ENCODE results near the gene ANKRD45. TPM values are rescaled to one million over a fixed set of nuclear protein-coding genes. Genes with fewer than 3 reads are reported as not detected.

ANKRD45 gene
- total and polyA plus RNA-seq, 2 donors (not counting 1 experiment from before 2014, with no cell fraction given) = 0.06 TPM; not detected in 1

GRCh38 chr1:173714441-173714758 is 44.7 kb upstream of the ANKRD45 start:
- H3K79me2 ChIP-seq (ENCODE audit: control insufficient read depth, insufficient read depth, low read length) = peaks cover 29% of the 10 kb centered on the region
- WGBS (ENCODE audit: insufficient coverage) = 33% methylated on average over 2 of the region's 3 CpGs
- peak overlapping the region; percentile 91 for H3K9ac ChIP-seq (ENCODE audit: low read length)
- H3K9me3 Mint-ChIP-seq (ENCODE audit: insufficient read depth) = no peaks in the 10 kb centered on the region
- POLR2A ChIA-PET = interaction anchor here (0.6 to 1.3 kb wide), 4 partner anchors 110 to 1309 kb away, joined by 3 to 10 read pairs (median 3); partner anchors contain the start of genes CENPL, DARS2, GAS5 and MRPS14
- H3K27me3 ChIP-seq (replicated peaks in 1 of 4; ENCODE audit: control extremely low read depth in 1 of 4, control insufficient read depth in 3 of 4, insufficient read depth in 4 of 4, low read length in 3 of 4) = peaks cover 0 to 13% (median 3%) of the 10 kb centered on the region in 4 experiments
- peak overlapping the region; percentile 84 for H3K4me2 ChIP-seq (replicated peaks; ENCODE audit: low read depth, low read length, poor library complexity, severe bottlenecking)
- no peaks in the 10 kb centered on the region for H3K9me3 ChIP-seq (ENCODE audit: control extremely low read depth in 1 of 3, control insufficient read depth in 2 of 3, insufficient read depth in 1 of 3, low read length in 2 of 3)
- ATAC-seq (ENCODE audit: low read depth) (no peak), DNase-seq (no peak)
- no peaks in the 10 kb centered on the region for H4K20me1 ChIP-seq (ENCODE audit: control insufficient read depth, insufficient read depth, low read length, poor library complexity, severe bottlenecking)
- H3K27me3 Mint-ChIP-seq = peaks cover 28% of the 10 kb centered on the region
- CTCF ChIA-PET = interaction anchor here (1.3 to 2.9 kb wide), 3 partner anchors 111 to 284 kb away, joined by 6 to 19 read pairs (median 6); partner anchors contain the start of genes CENPL and ZBTB37
- peak overlapping the region; percentile 75 to 84 for H3K27ac ChIP-seq (ENCODE audit: low read length in 2 of 2)
- H3K4me3 Mint-ChIP-seq = peak overlapping the region; percentile 98
- H2AFZ ChIP-seq (ENCODE audit: insufficient read depth, low read depth, low read length, poor library complexity, severe bottlenecking) = peak overlapping the region; percentile 93
- peak overlapping the region; percentile 76 to 92 (median 84) for H3K4me3 ChIP-seq (ENCODE audit: control extremely low read depth in 1 of 5, extremely low read depth in 1 of 5, insufficient read depth in 1 of 5, low read depth in 2 of 5, low read length in 4 of 5)
- H3K4me1 ChIP-seq (ENCODE audit: control insufficient read depth in 2 of 2, insufficient read depth in 2 of 2, low read length in 2 of 2) = peaks cover 10 to 15% of the 10 kb centered on the region in 2 donors
- TF ChIP-seq CTCF (IDR thresholded peaks at IDR 0.05) (no peak), EZH2 (IDR thresholded peaks at IDR 0.05; ENCODE audit: borderline replicate concordance, insufficient read depth, low read depth, low read length, poor library complexity, severe bottlenecking) (no peak)
- H3K27ac Mint-ChIP-seq = peak overlapping the region; percentile 96
- peaks cover 23% of the 10 kb centered on the region for H3K4me1 Mint-ChIP-seq
- intact Hi-C loops (cut with micrococcal nuclease) = loop anchor here (1.0 to 2.0 kb wide), 5 partner anchors 110 to 1182 kb away; partner anchors contain the start of genes CENPL, DARS2, PRDX6 and SUCO
- H3K36me3 ChIP-seq (replicated peaks in 1 of 2; ENCODE audit: control extremely low read depth in 1 of 2, control insufficient read depth in 1 of 2, extremely low read depth in 1 of 2, insufficient read depth in 2 of 2, low read length in 1 of 2) = no peaks in the 10 kb centered on the region

GRCh38 chr1:173708787-173709186 is 39.1 kb upstream of the ANKRD45 start:
- TF ChIP-seq CTCF (IDR thresholded peaks at IDR 0.05) (no peak), EZH2 (IDR thresholded peaks at IDR 0.05; ENCODE audit: borderline replicate concordance, insufficient read depth, low read depth, low read length, poor library complexity, severe bottlenecking) (no peak)
- 43% methylated on average over 2 of the region's 2 CpGs for WGBS (ENCODE audit: insufficient coverage)
- ChIA-PET CTCF (interaction anchor here (1.2 kb wide), 1 partner anchor 278 kb away, joined by 3 read pairs; no protein-coding TSS in a partner anchor), POLR2A (no interaction called here)
- H3K27me3 Mint-ChIP-seq = peaks cover 44% of the 10 kb centered on the region
- no peak overlapping the region for H3K4me3 Mint-ChIP-seq
- H3K4me1 ChIP-seq (ENCODE audit: control insufficient read depth in 2 of 2, insufficient read depth in 2 of 2, low read length in 2 of 2) = no peaks in the 10 kb centered on the region
- H3K79me2 ChIP-seq (ENCODE audit: control insufficient read depth, insufficient read depth, low read length) = no peaks in the 10 kb centered on the region
- H3K4me1 Mint-ChIP-seq = no peaks in the 10 kb centered on the region
- peaks cover 0 to 21% (median 11%) of the 10 kb centered on the region in 4 experiments for H3K27me3 ChIP-seq (replicated peaks in 1 of 4; ENCODE audit: control extremely low read depth in 1 of 4, control insufficient read depth in 3 of 4, insufficient read depth in 4 of 4, low read length in 3 of 4)
- H3K4me2 ChIP-seq (replicated peaks; ENCODE audit: low read depth, low read length, poor library complexity, severe bottlenecking) = no peak overlapping the region
- no peak overlapping the region for H3K27ac ChIP-seq (ENCODE audit: low read length in 2 of 2)
- no peak for DNase-seq
- no peak for ATAC-seq (ENCODE audit: low read depth)
- no peak overlapping the region for H3K9ac ChIP-seq (ENCODE audit: low read length)
- no peaks in the 10 kb centered on the region for H3K9me3 ChIP-seq (ENCODE audit: control extremely low read depth in 1 of 3, control insufficient read depth in 2 of 3, insufficient read depth in 1 of 3, low read length in 2 of 3)
- no peak overlapping the region for H3K27ac Mint-ChIP-seq
- no peaks in the 10 kb centered on the region for H3K9me3 Mint-ChIP-seq (ENCODE audit: insufficient read depth)
- intact Hi-C loops (cut with micrococcal nuclease) = no loop called here
- no peaks in the 10 kb centered on the region for H3K36me3 ChIP-seq (replicated peaks in 1 of 2; ENCODE audit: control extremely low read depth in 1 of 2, control insufficient read depth in 1 of 2, extremely low read depth in 1 of 2, insufficient read depth in 2 of 2, low read length in 1 of 2)
- no peak overlapping the region for H2AFZ ChIP-seq (ENCODE audit: insufficient read depth, low read depth, low read length, poor library complexity, severe bottlenecking)
- no peak overlapping the region for H3K4me3 ChIP-seq (ENCODE audit: control extremely low read depth in 1 of 5, extremely low read depth in 1 of 5, insufficient read depth in 1 of 5, low read depth in 2 of 5, low read length in 4 of 5)
- no peaks in the 10 kb centered on the region for H4K20me1 ChIP-seq (ENCODE audit: control insufficient read depth, insufficient read depth, low read length, poor library complexity, severe bottlenecking)

Data from B cell (primary cell).